ENCODE measurements around the gene ZNF613. TPM values are rescaled to one million over a fixed set of nuclear protein-coding genes. Genes with fewer than 3 reads are reported as not detected.
"Not testable (repeated sequence)": the region's sequence is repeated elsewhere in the genome, so short reads cannot be mapped to it uniquely, and the experiment has no call there.

The ZNF613 gene
- total and polyA plus RNA-seq, 2 donors (not counting 3 experiments of a cell fraction or from before 2014, with no cell fraction given), result 1.7 to 6.5 TPM

- intact Hi-C loops (cut with micrococcal nuclease), result loop anchor here (1.0 kb wide), 2 partner anchors 81 to 332 kb away; partner anchors contain the start of gene ZNF350
- H3K79me2 ChIP-seq (ENCODE audit: control insufficient read depth, insufficient read depth, low read length), result peaks cover 35% of the 10 kb centered on the region
- H3K9me3 ChIP-seq (replicated peaks; ENCODE audit: control insufficient read depth, insufficient read depth, low read length), result no peaks in the 10 kb centered on the region
- H3K4me2 ChIP-seq (ENCODE audit: insufficient read depth, low read length), result peak overlapping the region; percentile 28
- TF ChIP-seq JUN (IDR thresholded peaks at IDR 0.05; ENCODE audit: borderline replicate concordance, insufficient read depth, insufficient read length, low read depth), result no peak
- TF ChIP-seq GATA2 (IDR thresholded peaks at IDR 0.05; ENCODE audit: insufficient read depth, insufficient read length, low read depth, low read length), result no peak
- TF ChIP-seq, protein P1, sequence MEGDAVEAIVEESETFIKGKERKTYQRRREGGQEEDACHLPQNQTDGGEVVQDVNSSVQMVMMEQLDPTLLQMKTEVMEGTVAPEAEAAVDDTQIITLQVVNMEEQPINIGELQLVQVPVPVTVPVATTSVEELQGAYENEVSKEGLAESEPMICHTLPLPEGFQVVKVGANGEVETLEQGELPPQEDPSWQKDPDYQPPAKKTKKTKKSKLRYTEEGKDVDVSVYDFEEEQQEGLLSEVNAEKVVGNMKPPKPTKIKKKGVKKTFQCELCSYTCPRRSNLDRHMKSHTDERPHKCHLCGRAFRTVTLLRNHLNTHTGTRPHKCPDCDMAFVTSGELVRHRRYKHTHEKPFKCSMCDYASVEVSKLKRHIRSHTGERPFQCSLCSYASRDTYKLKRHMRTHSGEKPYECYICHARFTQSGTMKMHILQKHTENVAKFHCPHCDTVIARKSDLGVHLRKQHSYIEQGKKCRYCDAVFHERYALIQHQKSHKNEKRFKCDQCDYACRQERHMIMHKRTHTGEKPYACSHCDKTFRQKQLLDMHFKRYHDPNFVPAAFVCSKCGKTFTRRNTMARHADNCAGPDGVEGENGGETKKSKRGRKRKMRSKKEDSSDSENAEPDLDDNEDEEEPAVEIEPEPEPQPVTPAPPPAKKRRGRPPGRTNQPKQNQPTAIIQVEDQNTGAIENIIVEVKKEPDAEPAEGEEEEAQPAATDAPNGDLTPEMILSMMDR (IDR thresholded peaks at IDR 0.05; ENCODE audit: extremely low read depth in 1 of 2, insufficient read depth in 1 of 2, low read depth in 1 of 2, low read length in 2 of 2), result no peak
- no peak for TF ChIP-seq EZH2 (IDR thresholded peaks at IDR 0.05; ENCODE audit: borderline replicate concordance, low read depth, low read length, severe bottlenecking)
- TF ChIP-seq MYC (IDR thresholded peaks at IDR 0.05; ENCODE audit: low read depth, low read length), result no peak
- no peak for TF ChIP-seq POLR2AphosphoS5 (IDR thresholded peaks at IDR 0.05; ENCODE audit: insufficient read depth, low read depth, low read length)
- no peak for TF ChIP-seq FOS (IDR thresholded peaks at IDR 0.05; ENCODE audit: borderline replicate concordance, insufficient read depth, low read length)
- no peak for TF ChIP-seq POLR2A (IDR thresholded peaks at IDR 0.05; ENCODE audit: low read depth, low read length)
- no peak for TF ChIP-seq MAX (IDR thresholded peaks at IDR 0.05; ENCODE audit: insufficient read depth, insufficient read length)
- no peaks in the 10 kb centered on the region for H3K27me3 ChIP-seq (ENCODE audit: control insufficient read depth in 2 of 2, insufficient read depth in 2 of 2, low read length in 2 of 2)
- no peaks in the 10 kb centered on the region for H4K20me1 ChIP-seq (replicated peaks; ENCODE audit: control insufficient read depth, extremely low read depth, insufficient read depth, low read length)
- peak overlapping the region in 1 of 3 experiments; percentile 91 for H3K4me3 ChIP-seq (replicated peaks in 1 of 3; ENCODE audit: insufficient read depth in 1 of 3, low read depth in 1 of 3, low read length in 3 of 3)
- POLR2A ChIA-PET, result no interaction called here
- no peak overlapping the region for H3K27ac ChIP-seq (ENCODE audit: insufficient read depth, low read depth, low read length)
- dilution Hi-C loops (cut with MboI; ENCODE audit: extremely low pct_ligation_motif_present, low sequenced_read_pairs), result no loop called here
- DNase-seq (ENCODE audit: low read depth, low spot score) (no peak), FAIRE-seq (no peak)
- no peak overlapping the region for H3K9ac ChIP-seq (replicated peaks; ENCODE audit: extremely low read depth, insufficient read depth, low read length)
- H3K36me3 ChIP-seq (ENCODE audit: control insufficient read depth in 2 of 2, extremely low read depth in 1 of 2, insufficient read depth in 2 of 2, low read length in 2 of 2), result no peaks in the 10 kb centered on the region
- H2AFZ ChIP-seq (ENCODE audit: low read depth, low read length), result no peak overlapping the region
- H3K9me1 ChIP-seq (replicated peaks; ENCODE audit: control insufficient read depth, extremely low read depth, insufficient read depth, low read length), result no peaks in the 10 kb centered on the region
- CTCF ChIA-PET, result no interaction called here
- H3K4me1 ChIP-seq (ENCODE audit: control insufficient read depth, extremely low read depth, insufficient read depth, low read length), result no peaks in the 10 kb centered on the region
- no TSS peak for BruUV-seq (replicated peaks)
Observed at GRCh38 chr19:51905206-51905605, 22.1 kb upstream of the ZNF613 start.

DNA sequence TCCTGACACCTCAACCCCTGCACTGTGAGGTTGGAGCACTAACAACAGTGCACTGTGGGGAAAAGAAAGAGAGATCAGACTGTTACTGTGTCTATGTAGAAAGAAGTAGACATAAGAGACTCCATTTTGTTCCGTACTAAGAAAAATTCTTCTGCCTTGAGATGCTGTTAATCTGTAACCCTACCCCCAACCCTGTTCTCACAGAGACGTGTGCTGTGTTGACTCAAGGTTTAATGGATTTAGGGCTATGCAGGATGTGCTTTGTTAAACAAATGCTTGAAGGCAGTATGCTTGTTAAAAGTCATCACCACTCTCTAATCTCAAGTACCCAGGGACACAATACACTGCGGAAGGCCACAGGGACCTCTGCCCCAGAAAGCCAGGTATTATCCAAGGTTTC is 21.6 kb upstream of the ZNF613 start:
- BruUV-seq (replicated peaks); H3K4me2 ChIP-seq (ENCODE audit: insufficient read depth, low read length); POLR2A ChIA-PET; H3K36me3 ChIP-seq (ENCODE audit: control insufficient read depth in 2 of 2, extremely low read depth in 1 of 2, insufficient read depth in 2 of 2, low read length in 2 of 2); dilution Hi-C loops (cut with MboI; ENCODE audit: extremely low pct_ligation_motif_present, low sequenced_read_pairs); H3K27me3 ChIP-seq (ENCODE audit: control insufficient read depth in 2 of 2, insufficient read depth in 2 of 2, low read length in 2 of 2); H2AFZ ChIP-seq (ENCODE audit: low read depth, low read length); H4K20me1 ChIP-seq (replicated peaks; ENCODE audit: control insufficient read depth, extremely low read depth, insufficient read depth, low read length); H3K9me3 ChIP-seq (replicated peaks; ENCODE audit: control insufficient read depth, insufficient read depth, low read length); FAIRE-seq; H3K9me1 ChIP-seq (replicated peaks; ENCODE audit: control insufficient read depth, extremely low read depth, insufficient read depth, low read length); H3K4me1 ChIP-seq (ENCODE audit: control insufficient read depth, extremely low read depth, insufficient read depth, low read length); DNase-seq (ENCODE audit: low read depth, low spot score); CTCF ChIA-PET; H3K9ac ChIP-seq (replicated peaks; ENCODE audit: extremely low read depth, insufficient read depth, low read length); H3K27ac ChIP-seq (ENCODE audit: insufficient read depth, low read depth, low read length); H3K4me3 ChIP-seq (replicated peaks in 1 of 3; ENCODE audit: insufficient read depth in 1 of 3, low read depth in 1 of 3, low read length in 3 of 3): not testable (repeated sequence)
- intact Hi-C loops (cut with micrococcal nuclease), result loop anchor here (1.0 kb wide), 2 partner anchors 81 to 332 kb away; partner anchors contain the start of gene ZNF350
- peaks cover 30% of the 10 kb centered on the region for H3K79me2 ChIP-seq (ENCODE audit: control insufficient read depth, insufficient read depth, low read length)

DNA sequence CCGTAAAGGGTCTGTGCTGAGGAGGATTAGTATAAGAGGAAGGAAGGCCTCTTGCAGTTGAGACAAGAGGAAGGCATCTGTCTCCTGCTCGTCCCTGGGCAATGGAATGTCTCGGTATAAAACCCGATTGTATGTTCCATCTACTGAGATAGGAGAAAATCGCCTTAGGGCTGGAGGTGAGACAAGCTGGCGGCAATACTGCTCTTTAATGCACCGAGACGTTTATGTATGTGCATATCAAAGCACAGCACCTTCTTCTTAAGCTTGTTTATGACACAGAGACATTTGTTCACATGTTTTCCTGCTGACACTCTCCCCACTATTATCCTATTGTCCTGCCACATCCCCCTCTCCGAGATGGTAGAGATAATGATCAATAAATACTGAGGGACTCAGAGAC is 21.2 kb upstream of the ZNF613 start:
- H3K9ac ChIP-seq (replicated peaks; ENCODE audit: extremely low read depth, insufficient read depth, low read length); H3K36me3 ChIP-seq (ENCODE audit: control insufficient read depth in 2 of 2, extremely low read depth in 1 of 2, insufficient read depth in 2 of 2, low read length in 2 of 2); H3K4me3 ChIP-seq (replicated peaks in 1 of 3; ENCODE audit: insufficient read depth in 1 of 3, low read depth in 1 of 3, low read length in 3 of 3); H3K9me1 ChIP-seq (replicated peaks; ENCODE audit: control insufficient read depth, extremely low read depth, insufficient read depth, low read length); CTCF ChIA-PET; H4K20me1 ChIP-seq (replicated peaks; ENCODE audit: control insufficient read depth, extremely low read depth, insufficient read depth, low read length); H3K27me3 ChIP-seq (ENCODE audit: control insufficient read depth in 2 of 2, insufficient read depth in 2 of 2, low read length in 2 of 2); FAIRE-seq; dilution Hi-C loops (cut with MboI; ENCODE audit: extremely low pct_ligation_motif_present, low sequenced_read_pairs); H3K4me1 ChIP-seq (ENCODE audit: control insufficient read depth, extremely low read depth, insufficient read depth, low read length); POLR2A ChIA-PET; intact Hi-C loops (cut with micrococcal nuclease); H3K27ac ChIP-seq (ENCODE audit: insufficient read depth, low read depth, low read length); H2AFZ ChIP-seq (ENCODE audit: low read depth, low read length); BruUV-seq (replicated peaks); H3K9me3 ChIP-seq (replicated peaks; ENCODE audit: control insufficient read depth, insufficient read depth, low read length); H3K4me2 ChIP-seq (ENCODE audit: insufficient read depth, low read length); DNase-seq (ENCODE audit: low read depth, low spot score): not testable (repeated sequence)
- peaks cover 26% of the 10 kb centered on the region for H3K79me2 ChIP-seq (ENCODE audit: control insufficient read depth, insufficient read depth, low read length)

All from endothelial cell of umbilical vein (primary cell).